ENCODE measurements around the gene SORCS1. TPM values are rescaled to one million over a fixed set of nuclear protein-coding genes. Genes with fewer than 3 reads are reported as not detected.

SORCS1 gene
- total and polyA plus RNA-seq, 2 of the 8 experiments (the other 6 are each of a cell fraction or from before 2014, with no cell fraction given), result 4.1 to 4.6 TPM

DNA sequence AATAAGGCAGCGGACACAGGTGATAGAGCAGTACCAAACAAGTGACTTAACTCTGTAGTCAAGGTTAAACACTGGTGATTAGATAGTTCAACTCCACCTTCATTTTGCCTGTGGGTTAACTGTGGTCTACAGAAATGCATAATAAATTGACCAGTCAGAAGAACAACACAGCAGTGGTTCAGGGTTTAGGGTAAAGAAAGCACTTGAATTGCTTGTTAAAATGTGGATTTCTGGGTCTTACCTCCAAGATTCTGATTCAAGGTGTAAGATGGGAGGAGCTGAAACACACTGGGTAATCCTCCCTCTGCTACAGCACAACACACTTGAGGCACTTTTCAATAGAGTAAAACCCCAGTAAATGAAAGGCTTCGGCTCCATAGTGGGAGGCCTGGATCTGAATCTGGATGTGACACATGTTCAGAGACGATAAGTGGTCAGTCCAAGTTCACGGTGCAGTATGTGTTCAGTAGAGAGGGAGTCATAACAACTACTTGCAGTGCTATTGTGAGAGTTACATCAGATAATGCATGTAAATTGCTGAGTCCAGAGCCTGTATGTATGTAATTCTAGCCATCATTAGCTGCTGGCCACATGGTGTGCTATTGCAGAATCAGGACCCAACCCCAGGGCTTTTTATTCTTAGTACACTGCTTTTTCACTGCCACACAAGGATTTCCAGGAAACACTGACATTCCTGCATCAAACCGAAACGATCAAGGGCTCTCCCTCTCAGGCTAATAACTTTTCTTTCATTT, 141.7 kb downstream of the SORCS1 start:
- Histone ChIP-seq H3K79me1 (ENCODE audit: low read depth, low read length) (no peaks in the 10 kb centered on the region), H3K23me2 (ENCODE audit: low read depth, low read length) (no peaks in the 10 kb centered on the region)

More for the DNA sequence above, 141.7 kb downstream of the SORCS1 start:
- H3K9me3 ChIP-seq (ENCODE audit: insufficient read depth in 2 of 2, low read depth in 1 of 2, low read length in 1 of 2), result no peaks in the 10 kb centered on the region
- H3K4ac ChIP-seq (replicated peaks; ENCODE audit: insufficient read length, low read depth, low read length), result no peak overlapping the region
- CTCF ChIA-PET (ENCODE audit: partially characterized antibody), result no interaction called here
- no peak overlapping the region for H3K4me2 ChIP-seq (ENCODE audit: insufficient read depth in 1 of 2, low read depth in 2 of 2, low read length in 2 of 2)
- H2AK5ac ChIP-seq (ENCODE audit: low read depth, low read length), result no peak overlapping the region
- H3K4me3 ChIP-seq (ENCODE audit: extremely low read depth in 1 of 4, insufficient read depth in 2 of 4, low read depth in 3 of 4, low read length in 4 of 4), result no peak overlapping the region
- H2BK20ac ChIP-seq (ENCODE audit: low read length), result no peak overlapping the region
- no peak overlapping the region for H3K9ac ChIP-seq (replicated peaks in 1 of 4; ENCODE audit: extremely low read depth in 1 of 4, low read depth in 3 of 4, low read length in 3 of 4)
- H3K23ac ChIP-seq (ENCODE audit: insufficient read length), result no peak overlapping the region
- no peak overlapping the region for H2BK120ac ChIP-seq (replicated peaks; ENCODE audit: low read depth, low read length)
- H4K8ac ChIP-seq (ENCODE audit: extremely low read depth, insufficient read depth, low read length), result no peak overlapping the region
- H3K56ac ChIP-seq (replicated peaks; ENCODE audit: insufficient read length, low read depth, low read length), result no peak overlapping the region
- peaks cover 0 to 11% (median 0%) of the 10 kb centered on the region in 4 experiments; a peak in 2 of 7 replicates for H3K4me1 ChIP-seq (replicated peaks in 1 of 4; ENCODE audit: control insufficient read depth in 3 of 4, insufficient read depth in 4 of 4, low read length in 3 of 4)
- POLR2A ChIA-PET (ENCODE audit: partially characterized antibody), result no interaction called here
- FAIRE-seq (no peak), DNase-seq (ENCODE audit: low read depth in 1 of 2, low spot score in 2 of 2) (no peak)
- no peak overlapping the region for H4K5ac ChIP-seq (ENCODE audit: insufficient read length, low read depth, low read length)
- no peak overlapping the region for H2BK12ac ChIP-seq (ENCODE audit: low read depth, low read length)
- H3K14ac ChIP-seq (ENCODE audit: insufficient read length), result no peak overlapping the region
- H3K36me3 ChIP-seq (ENCODE audit: control insufficient read depth in 2 of 4, insufficient read depth in 4 of 4, low read length in 3 of 4), result no peaks in the 10 kb centered on the region
- no peak overlapping the region for H4K91ac ChIP-seq (replicated peaks; ENCODE audit: insufficient read length, low read length)
- TF ChIP-seq YY1 (IDR thresholded peaks at IDR 0.05; ENCODE audit: low read depth, low read length) (no peak), RBBP5 (IDR thresholded peaks at IDR 0.05; ENCODE audit: borderline replicate concordance, low read depth, low read length) (no peak), CEBPB (IDR thresholded peaks at IDR 0.05; ENCODE audit: low read depth, low read length) (no peak)
- H2BK15ac ChIP-seq (ENCODE audit: low read length), result no peak overlapping the region
- H3K27ac ChIP-seq (ENCODE audit: low read depth, low read length), result no peak overlapping the region
- H2BK5ac ChIP-seq (ENCODE audit: low read depth, low read length), result no peak overlapping the region
- no peak overlapping the region for H3K18ac ChIP-seq (ENCODE audit: extremely low read depth, low read length)
- 93% methylated on average over 6 of the region's 6 CpGs; no CpG with 5 or more reads in 1 of the 2 experiments for WGBS, 2 experiments (ENCODE audit: extremely low coverage in 1 of 2, insufficient coverage in 1 of 2, insufficient read length in 1 of 2, insufficient replicate concordance in 2 of 2, low coverage in 1 of 2, low lambda C conversion rate in 2 of 2, missing lambda C conversion rate in 1 of 2)
- no peaks in the 10 kb centered on the region for H3K27me3 ChIP-seq (replicated peaks in 1 of 4; ENCODE audit: control insufficient read depth in 3 of 4, extremely low read depth in 1 of 4, insufficient read depth in 3 of 4, low read length in 3 of 4)
- H3K79me2 ChIP-seq (ENCODE audit: control insufficient read depth in 1 of 2, insufficient read depth in 2 of 2, low read length in 2 of 2), result no peaks in the 10 kb centered on the region
- H4K20me1 ChIP-seq (replicated peaks in 1 of 2; ENCODE audit: control insufficient read depth in 1 of 2, insufficient read depth in 2 of 2, low read length in 2 of 2), result no peaks in the 10 kb centered on the region
- no peak overlapping the region for H2AFZ ChIP-seq (ENCODE audit: low read length)
